ENCODE data around the gene SBF2.

DNA sequence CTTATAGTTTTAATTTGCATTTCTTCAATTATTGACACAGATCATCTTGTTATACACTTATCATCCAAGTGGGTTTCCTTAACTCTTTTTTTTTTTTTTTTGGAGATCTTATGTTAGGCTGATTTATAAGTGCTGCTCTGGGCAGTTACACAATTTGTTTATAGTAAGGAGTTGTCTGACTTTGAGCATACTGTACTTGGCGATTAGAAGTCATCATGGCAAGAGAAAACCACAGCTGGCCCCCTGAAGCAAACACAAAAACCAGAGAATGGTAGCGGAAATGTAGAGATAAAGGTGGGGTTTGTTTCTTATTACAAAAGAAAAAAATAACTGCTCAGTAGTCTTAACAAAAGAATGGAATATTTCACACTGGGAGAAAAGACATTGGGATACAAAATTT, 337.5 kb downstream of the SBF2 start:
- TF ChIP-seq, protein P1, sequence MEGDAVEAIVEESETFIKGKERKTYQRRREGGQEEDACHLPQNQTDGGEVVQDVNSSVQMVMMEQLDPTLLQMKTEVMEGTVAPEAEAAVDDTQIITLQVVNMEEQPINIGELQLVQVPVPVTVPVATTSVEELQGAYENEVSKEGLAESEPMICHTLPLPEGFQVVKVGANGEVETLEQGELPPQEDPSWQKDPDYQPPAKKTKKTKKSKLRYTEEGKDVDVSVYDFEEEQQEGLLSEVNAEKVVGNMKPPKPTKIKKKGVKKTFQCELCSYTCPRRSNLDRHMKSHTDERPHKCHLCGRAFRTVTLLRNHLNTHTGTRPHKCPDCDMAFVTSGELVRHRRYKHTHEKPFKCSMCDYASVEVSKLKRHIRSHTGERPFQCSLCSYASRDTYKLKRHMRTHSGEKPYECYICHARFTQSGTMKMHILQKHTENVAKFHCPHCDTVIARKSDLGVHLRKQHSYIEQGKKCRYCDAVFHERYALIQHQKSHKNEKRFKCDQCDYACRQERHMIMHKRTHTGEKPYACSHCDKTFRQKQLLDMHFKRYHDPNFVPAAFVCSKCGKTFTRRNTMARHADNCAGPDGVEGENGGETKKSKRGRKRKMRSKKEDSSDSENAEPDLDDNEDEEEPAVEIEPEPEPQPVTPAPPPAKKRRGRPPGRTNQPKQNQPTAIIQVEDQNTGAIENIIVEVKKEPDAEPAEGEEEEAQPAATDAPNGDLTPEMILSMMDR (IDR thresholded peaks at IDR 0.05) = no peak
- TF ChIP-seq POLR2A (IDR thresholded peaks at IDR 0.05) = no peak
